ENCODE results near the gene DAGLB.

- TF ChIP-seq CTCF (IDR thresholded peaks at IDR 0.05) (no peak), POLR2A (IDR thresholded peaks at IDR 0.05) (no peak)
These were observed 46.6 kb upstream of the DAGLB start for GRCh38 chr7:6494365-6494764.
